NB4 (cell line): ENCODE data around the gene KRT3.

ENCODE experiments used
- CTCF ChIP-seq: IDR thresholded peaks from one replicate; pipeline ENCODE4 v1.5.1; 2012; ENCODE audit warnings: low read depth, low read length
- MAX ChIP-seq: IDR thresholded peaks from 2 replicates; pipeline ENCODE4 v1.6.1; 2011; ENCODE audit warnings: low read depth, low read length

GRCh38 chr12:52784909-52785308 is 11.0 kb downstream of the KRT3 start:
- TF ChIP-seq CTCF (no peak), MAX (no peak)
